Stimulated activated CD4-positive, alpha-beta T cell treated with anti-CD3 and anti-CD28 coated beads, Interleukin-1b, Interleukin-23, amount 100 ng/mL, for 24 hours (primary cell): ENCODE data around the gene CDK17.
A peak's percentile ranks its signal among the peaks of the same experiment; 100 is the strongest.
"Not testable (repeated sequence)": the region's sequence is repeated elsewhere in the genome, so short reads cannot be mapped to it uniquely, and the experiment has no call there.

ENCODE experiments used
- DNase-seq, 4 experiments: peaks; one replicate each; pipeline ENCODE4 v3.0.0-alpha.2; 2020; ENCODE audit warnings: low read depth in 4 of 4, low spot score in 1 of 4

Gene CDK17

GRCh38 chr12:96399919-96400630 is at the start of gene CDK17:
Gene CDK17, minus strand, starts transcription at chr12:96400439. Its CDS starts 65,603 bp downstream, at chr12:96334836.
- peak; percentile 69 to 79 (median 72) for DNase-seq

- no peak for DNase-seq
Observed at GRCh38 chr12:96448300-96448699, 48.1 kb upstream of the CDK17 start.

- DNase-seq, result no peak
Observed at GRCh38 chr12:96447256-96447655, 47.0 kb upstream of the CDK17 start.

- peak in 2 of 4 experiments; percentile 27 to 28 for DNase-seq
Observed at GRCh38 chr12:96445691-96446583, 45.7 kb upstream of the CDK17 start.

GRCh38 chr12:96444399-96444798 is 44.2 kb upstream of the CDK17 start:
- no peak for DNase-seq

- DNase-seq, result no peak
Observed at GRCh38 chr12:96442906-96443305, 42.7 kb upstream of the CDK17 start.

- DNase-seq, result no peak
Observed at GRCh38 chr12:96441816-96442215, 41.6 kb upstream of the CDK17 start.

- no peak for DNase-seq
Observed at GRCh38 chr12:96438330-96438729, 38.1 kb upstream of the CDK17 start.

GRCh38 chr12:96437171-96437445 is 36.9 kb upstream of the CDK17 start:
- no peak for DNase-seq

GRCh38 chr12:96436366-96437170 is 36.3 kb upstream of the CDK17 start:
- DNase-seq, result no peak

- DNase-seq, result peak in 3 of 4 experiments; percentile 18 to 37 (median 18)
Observed at GRCh38 chr12:96434107-96434506, 33.9 kb upstream of the CDK17 start.

- DNase-seq, result not testable (repeated sequence)
Observed at GRCh38 chr12:96432496-96433321, 32.5 kb upstream of the CDK17 start.

- no peak for DNase-seq
Observed at GRCh38 chr12:96431067-96431466, 30.8 kb upstream of the CDK17 start.

GRCh38 chr12:96427269-96427729 is 27.1 kb upstream of the CDK17 start:
- peak in 1 of 4 experiments; percentile 30 for DNase-seq

- DNase-seq, result no peak
Observed at GRCh38 chr12:96425951-96426350, 25.7 kb upstream of the CDK17 start.

GRCh38 chr12:96425321-96425720 is 25.1 kb upstream of the CDK17 start:
- no peak for DNase-seq

- DNase-seq, result no peak
Observed at GRCh38 chr12:96424601-96425000, 24.4 kb upstream of the CDK17 start.

- no peak for DNase-seq
Observed at GRCh38 chr12:96422192-96422591, 22.0 kb upstream of the CDK17 start.

GRCh38 chr12:96421014-96421413 is 20.8 kb upstream of the CDK17 start:
- no peak for DNase-seq

GRCh38 chr12:96420277-96420835 is 20.1 kb upstream of the CDK17 start:
- DNase-seq, result no peak
